Measurements from ENCODE around the gene MARCHF5.
A peak's percentile ranks its signal among the peaks of the same experiment; 100 is the strongest.
"Not testable (repeated sequence)": the region's sequence is repeated elsewhere in the genome, so short reads cannot be mapped to it uniquely, and the experiment has no call there.

The MARCHF5 gene

DNA sequence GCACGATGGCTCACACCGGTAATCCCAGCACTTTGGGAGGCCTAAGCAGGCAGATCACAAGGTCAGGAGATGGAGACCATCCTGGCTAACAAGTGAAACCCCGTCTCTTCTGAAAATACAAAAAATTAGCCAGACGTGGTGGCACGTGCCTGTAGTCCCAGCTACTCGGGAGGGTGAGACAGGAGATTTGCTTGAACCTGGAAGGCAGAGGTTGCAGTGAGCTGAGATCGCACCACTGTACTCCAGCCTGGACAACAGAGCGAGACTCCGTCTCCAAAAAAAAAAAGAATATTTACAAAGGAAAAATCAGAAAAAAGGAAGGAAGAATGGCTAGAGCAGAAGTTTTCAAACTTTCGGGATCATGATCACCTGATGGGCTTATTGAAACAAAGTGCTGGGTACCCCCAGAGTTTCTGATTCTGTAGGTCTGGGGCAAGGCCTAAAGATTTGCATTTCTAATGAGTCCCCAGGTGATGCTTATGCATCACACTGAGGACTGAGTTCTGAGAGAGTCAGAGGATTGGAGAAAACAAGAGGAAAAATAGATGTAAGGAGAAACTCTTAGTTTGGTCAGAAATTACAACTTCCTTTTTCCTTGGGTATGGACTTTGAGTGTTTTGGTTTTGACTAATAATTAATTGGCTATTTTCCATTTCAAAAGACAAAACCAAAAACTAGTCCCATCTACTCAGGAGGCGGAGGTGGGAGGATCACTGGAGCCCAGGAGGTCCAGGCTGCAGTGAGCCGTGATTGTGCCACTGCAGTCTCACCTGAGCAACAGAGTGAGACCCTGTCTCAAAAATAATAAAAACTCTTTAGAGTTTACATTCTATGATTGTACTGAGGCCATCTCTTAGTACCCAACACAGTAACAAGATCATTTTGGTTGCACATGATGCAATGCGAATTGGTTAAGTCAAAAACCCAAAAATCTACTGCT, 14.4 kb downstream of the MARCHF5 start:
- DNase-seq (ENCODE audit: low spot score), result no peak

- DNase-seq (ENCODE audit: low spot score), result no peak
Observed at GRCh38 chr10:92309272-92309671, 18.3 kb downstream of the MARCHF5 start.

DNA sequence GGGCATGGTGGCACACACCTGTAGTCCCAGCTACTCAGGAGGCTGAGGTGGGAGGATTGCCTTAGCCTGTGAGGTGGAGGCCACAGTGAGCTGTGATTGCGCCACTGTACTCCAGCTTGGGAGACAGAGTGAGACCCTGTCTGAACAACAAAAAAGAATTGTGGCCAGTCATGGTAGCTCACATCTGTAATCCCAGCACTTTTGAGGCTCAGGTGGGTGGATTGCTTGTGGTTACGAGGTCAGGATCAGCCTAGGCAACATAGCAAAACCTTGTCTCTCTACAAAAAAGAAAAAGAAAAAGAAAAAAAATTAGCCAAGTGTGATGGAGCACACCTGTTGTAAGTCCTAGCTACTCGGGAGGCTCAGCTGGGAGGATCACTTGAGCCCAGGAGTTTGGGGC, 22.8 kb downstream of the MARCHF5 start:
- no peak for DNase-seq (ENCODE audit: low spot score)

GRCh38 chr10:92316610-92317009, 25.6 kb downstream of the MARCHF5 start:
- no peak for DNase-seq (ENCODE audit: low spot score)

DNA sequence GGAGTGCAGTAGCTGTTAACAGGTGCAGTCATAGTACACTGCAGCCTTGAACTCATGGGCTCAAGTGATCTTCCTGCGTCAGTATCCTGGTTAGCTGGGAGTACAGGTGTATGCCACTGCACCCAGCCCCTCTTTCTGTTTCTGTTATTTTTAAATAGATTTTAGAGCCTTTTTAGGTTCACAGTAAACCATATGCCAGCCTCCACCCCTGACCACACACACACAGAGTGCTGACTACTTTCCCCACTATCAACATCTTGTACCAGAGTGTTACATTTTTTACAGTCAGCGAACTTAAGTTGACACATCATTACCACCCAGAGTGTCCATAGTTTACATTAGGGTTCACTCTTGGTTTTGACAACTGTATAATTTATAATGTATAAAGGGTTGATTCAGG, 32.1 kb downstream of the MARCHF5 start:
- no peak for DNase-seq (ENCODE audit: low spot score)

GRCh38 chr10:92327445-92328433, 36.8 kb downstream of the MARCHF5 start:
- DNase-seq (ENCODE audit: low spot score), result no peak

GRCh38 chr10:92328993-92329392, 38.0 kb downstream of the MARCHF5 start:
- DNase-seq (ENCODE audit: low spot score), result no peak

DNA sequence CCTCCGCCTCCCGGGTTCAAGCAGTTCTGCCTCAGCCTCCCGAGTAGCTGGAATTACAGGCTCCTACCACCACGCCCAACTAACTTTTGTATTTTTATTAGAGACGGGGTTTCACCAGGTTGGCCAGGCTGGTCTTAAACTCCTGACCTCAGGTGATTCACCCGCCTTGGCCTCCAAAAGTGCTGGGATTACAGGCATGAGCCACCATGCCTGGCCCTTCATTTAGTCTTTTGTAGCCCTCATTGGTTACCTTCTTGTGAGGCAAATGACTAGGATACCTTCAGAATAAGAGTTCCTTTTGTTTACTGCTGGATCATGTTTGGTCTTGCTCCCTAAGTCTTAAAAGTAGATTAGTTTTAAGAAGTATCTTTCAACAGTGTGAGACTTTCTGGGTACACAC, 39.0 kb downstream of the MARCHF5 start:
- DNase-seq (ENCODE audit: low spot score), result not testable (repeated sequence)

DNA sequence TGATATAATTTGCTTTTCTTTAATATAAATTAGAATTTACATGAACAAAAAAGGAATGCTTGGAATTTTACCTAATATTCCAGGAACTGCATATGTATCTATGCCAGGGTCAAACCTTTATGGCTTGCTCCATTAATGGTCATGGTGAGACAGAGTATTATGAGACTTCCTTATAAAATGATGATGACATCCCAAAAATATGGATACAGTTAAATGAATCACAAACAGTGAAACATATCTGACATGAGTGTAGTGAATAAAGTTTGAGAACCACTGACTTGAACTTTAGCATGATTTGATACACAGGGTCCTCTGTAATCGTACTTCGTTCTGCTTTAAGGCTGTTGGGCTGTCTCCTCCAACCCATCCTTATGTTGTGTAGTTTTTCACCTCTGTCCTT, 51.8 kb downstream of the MARCHF5 start:
- peak; percentile 21 for DNase-seq (ENCODE audit: low spot score)

DNA sequence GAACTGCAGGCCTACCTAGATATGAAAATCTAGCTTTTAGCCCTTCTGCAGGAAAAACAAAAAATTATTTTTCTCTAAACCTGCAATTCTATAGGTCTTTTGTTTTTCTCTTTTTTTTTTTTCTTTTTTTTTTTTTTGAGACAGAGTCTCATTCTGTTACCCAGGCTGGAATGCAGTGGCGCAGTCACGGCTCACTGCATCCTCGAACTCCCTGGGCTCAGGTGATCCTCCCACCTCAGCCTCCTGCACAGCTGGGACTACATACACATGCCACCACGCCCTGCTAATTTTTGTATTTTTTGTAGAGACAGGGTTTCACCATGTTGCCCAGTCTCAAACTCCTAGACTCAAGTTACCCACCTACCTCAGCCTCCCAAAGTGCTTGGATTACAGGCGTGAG, 54.6 kb downstream of the MARCHF5 start:
- not testable (repeated sequence) for DNase-seq (ENCODE audit: low spot score)

DNA sequence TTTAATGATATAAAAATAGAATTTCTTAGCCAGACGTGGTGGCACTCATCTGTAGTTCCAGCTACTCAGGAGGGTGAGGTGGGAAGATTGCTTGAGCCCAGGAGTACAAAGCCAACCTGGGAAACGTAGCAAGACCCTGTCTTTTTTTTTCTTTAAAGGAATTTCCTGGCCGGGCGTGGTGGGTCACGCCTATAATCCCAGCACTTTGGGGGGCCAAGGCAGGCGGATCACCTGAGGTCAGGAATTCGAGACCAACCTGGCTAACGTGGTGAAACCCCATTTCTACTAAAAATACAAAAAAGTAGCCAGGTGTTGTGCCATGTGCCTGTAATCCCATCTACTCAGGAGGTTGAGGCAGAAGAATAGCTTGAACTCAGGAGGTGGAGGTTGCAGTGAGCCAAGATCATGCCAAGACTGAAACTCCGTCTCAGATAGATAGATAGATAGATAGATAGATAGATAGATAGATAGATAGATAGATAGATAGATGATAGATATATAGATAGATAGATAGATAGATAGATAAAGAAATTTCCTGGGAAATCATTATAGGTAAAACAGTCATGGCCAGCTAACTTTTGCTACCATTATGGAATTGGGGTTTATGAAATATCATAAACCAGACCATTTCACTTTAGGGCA, 56.2 kb downstream of the MARCHF5 start:
- not testable (repeated sequence) for DNase-seq (ENCODE audit: low spot score)

DNA sequence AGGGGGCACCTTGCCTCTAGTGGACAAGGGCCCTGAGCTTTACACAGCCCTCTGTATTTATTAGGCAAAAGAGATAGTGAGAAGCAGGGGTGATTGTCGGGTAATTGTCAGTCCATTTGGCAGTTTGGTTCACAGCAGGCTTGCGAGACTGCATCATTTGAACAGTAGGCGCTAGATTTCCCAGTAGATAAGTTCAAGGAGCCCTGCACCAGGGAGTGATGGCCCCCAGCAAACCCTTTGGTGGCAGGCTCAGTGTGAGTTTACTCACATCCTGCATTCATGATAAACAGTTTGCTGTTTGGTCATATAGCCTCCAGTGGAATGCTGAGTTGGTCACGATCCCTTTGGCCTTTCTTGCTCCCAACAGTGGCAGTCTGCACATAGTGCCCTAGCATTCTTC, 59.4 kb downstream of the MARCHF5 start:
- DNase-seq (ENCODE audit: low spot score), result no peak

GRCh38 chr10:92354587-92354986, 63.6 kb downstream of the MARCHF5 start:
- DNase-seq (ENCODE audit: low spot score), result no peak

- no peak for DNase-seq (ENCODE audit: low spot score)
Observed at GRCh38 chr10:92356041-92356440, 65.1 kb downstream of the MARCHF5 start.

DNA sequence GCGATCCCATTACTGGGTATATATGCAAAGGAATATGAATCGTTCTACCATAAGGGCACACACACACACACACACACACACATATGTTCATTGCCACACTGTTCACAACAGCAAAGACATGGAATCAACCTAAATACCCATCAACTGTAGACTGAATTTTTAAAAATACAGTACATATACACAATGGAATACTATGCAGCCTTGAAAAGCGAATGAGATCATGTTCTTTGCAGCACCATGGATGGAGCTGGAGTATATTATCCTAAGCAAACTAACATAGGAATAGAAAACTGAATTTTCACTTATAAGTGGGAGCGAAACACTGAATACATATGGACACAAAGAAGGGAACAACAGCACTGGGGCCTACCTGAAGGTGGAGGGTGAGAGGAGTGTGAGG, 72.5 kb downstream of the MARCHF5 start:
- DNase-seq (ENCODE audit: low spot score), result no peak

DNA sequence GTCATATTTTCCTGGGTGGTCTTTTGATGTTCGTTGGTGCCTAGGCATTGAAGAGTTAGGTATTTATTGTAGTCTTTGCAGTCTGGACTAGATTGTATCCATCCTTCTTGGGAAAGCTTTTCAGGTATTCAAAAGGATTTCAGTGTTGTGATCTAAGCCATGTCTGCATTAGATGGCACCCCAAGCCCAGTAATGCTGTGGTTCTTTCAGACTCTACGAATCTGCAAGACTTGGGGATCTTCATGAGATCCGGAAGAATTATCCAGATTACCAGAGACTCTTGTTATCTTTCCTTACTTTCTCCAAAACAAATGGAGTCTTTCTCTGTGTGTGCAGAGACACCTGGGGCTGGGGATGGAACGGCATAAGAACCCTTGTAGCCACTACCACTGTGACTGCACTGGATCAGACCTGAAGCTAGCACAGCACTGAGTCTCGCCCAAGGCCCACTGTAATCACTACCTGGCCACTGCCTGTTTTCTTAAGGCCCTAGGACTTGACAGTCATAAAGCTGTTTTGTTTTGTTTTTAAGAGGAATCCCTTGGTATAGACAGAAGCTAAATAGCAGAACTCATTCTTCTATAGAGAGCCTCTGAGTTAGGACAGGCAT, 75.5 kb downstream of the MARCHF5 start:
- DNase-seq (ENCODE audit: low spot score), result no peak

GRCh38 chr10:92377962-92378361, 87.0 kb downstream of the MARCHF5 start:
- DNase-seq (ENCODE audit: low spot score), result no peak

- no peak for DNase-seq (ENCODE audit: low spot score)
Observed at GRCh38 chr10:92381543-92381954, 90.6 kb downstream of the MARCHF5 start.

- no peak for DNase-seq (ENCODE audit: low spot score)
Observed at GRCh38 chr10:92382631-92383030, 91.7 kb downstream of the MARCHF5 start.

- no peak for DNase-seq (ENCODE audit: low spot score)
Observed at GRCh38 chr10:92384741-92385140, 93.8 kb downstream of the MARCHF5 start.

DNA sequence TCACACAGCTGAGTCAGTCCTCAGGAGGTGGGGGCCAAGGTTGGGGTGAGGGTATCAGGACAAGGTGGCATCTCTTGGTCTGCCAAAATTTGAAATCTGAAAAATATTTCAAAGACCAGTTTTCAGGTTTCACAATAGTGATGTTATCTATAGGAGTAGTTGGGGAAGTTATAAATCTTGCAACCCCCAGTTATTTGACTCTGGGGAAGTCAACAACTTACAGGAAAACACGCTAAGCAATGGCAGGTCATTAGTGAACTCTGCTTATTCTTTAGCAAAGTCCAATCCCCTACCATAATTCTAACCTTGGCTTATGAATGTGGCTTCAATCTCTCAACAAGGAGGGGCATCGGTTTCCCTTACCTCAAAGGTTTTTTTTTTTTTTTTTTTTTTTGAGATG, 94.9 kb downstream of the MARCHF5 start:
- no peak for DNase-seq (ENCODE audit: low spot score)
